GM12892 (cell line): Measurements from ENCODE around the gene HIVEP3.

Experiments
- DNase-seq: peaks from one replicate; pipeline ENCODE4 v3.0.0; 2011; ENCODE audit not compliant: insufficient read length
- FAIRE-seq: peaks from 2 replicates; lab custom pipeline; 2011; peaks lifted over from hg19 to GRCh38; lab: Jason Lieb, UNC
- POLR2A ChIP-seq: IDR thresholded peaks from 2 replicates; pipeline ENCODE4 v1.6.1; 2011; ENCODE audit warnings: low read depth, low read length, control low read depth
- POLR2AphosphoS5 ChIP-seq: IDR thresholded peaks from 2 replicates; pipeline ENCODE4 v1.6.1; 2011; ENCODE audit warnings: low read depth, low read length, control low read depth
- TAF1 ChIP-seq: IDR thresholded peaks from 2 replicates; pipeline ENCODE4 v1.6.1; 2011; ENCODE audit warnings: low read depth, mild to moderate bottlenecking, control low read depth, low read length, borderline replicate concordance

HIVEP3 gene

DNA sequence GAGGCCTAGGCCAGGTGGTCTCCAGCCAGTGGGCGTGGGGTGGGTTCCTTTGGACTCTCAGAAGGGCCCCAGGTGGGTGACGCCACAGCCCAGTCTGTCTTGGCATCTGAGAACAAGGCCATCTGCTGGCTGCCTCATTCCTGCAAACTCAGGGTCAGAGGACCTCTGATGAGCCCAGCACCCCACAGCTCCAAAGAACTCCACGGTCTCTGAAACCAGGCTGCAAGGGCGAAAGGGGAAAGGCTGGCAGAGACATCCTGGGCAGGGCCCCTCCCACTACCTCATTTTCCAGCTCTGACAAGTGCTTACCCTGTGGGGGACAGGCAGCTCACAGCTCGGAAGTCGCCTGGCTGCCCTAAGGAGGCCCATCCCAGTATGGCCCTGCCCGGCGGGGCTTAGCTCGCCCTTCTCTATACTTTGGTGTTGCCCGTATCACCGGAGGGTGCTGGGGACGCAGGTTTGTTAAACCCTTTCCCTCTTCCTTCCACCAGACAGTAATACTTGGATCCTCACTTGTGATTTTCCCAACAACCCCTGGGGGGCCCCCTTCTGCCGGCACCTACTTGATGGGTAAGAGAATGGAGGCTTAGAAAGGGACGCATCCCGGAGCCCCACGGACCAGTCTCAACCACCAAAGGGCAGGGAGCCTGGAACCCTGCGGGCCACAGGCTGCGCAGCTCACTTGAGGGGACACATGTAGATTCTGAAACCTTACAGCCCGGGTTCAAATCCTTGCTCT lies 423.3 kb downstream of the HIVEP3 start:
- FAIRE-seq (no peak), DNase-seq (no peak)
- TF ChIP-seq POLR2AphosphoS5 = no peak
- no peak for TF ChIP-seq POLR2A
- TF ChIP-seq TAF1 = no peak

DNA sequence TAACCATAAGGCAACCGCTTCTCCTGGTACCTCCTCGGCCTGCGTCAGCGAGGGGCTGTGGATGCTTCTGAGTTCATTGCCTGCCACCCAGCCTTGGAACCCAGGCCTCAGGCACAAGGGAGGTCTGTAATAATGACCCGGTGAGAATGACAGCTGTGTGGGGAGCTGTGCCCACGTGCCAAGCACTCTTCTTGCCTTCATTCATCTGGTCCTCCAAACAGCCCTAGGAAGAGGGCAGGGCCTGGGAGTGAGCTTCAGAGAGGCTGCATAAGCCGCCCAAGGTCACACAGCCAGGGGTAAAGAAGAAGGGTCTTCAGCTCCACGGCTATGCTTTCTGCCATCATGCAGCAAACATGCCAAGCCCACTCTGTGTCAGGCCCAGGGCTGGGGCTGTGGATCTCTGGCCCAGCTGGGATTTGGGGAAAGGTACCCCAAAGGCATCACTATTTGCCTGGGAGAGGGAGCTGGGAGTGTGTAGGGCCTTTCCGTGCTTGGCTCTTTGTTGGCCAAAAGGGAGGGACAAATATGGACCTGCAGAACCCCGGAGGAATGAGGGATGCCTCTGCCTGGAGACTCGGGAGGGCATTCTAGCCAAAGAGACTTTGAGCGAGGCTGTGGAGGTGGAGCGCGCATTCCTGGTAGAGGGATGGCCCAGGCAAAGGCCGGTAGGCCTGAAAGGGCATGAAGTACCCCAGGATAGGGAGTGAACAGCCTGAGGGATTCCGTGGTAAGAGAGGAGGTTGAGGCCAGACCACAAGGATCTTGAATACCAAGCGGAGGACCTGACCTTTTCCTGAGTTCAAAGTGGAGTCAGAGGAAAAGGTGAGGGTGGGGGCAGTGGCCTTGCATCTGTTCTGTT lies 424.1 kb downstream of the HIVEP3 start:
- no peak for TF ChIP-seq POLR2A
- no peak for TF ChIP-seq TAF1
- TF ChIP-seq POLR2AphosphoS5 = no peak
- no peak for FAIRE-seq
- DNase-seq = no peak

DNA sequence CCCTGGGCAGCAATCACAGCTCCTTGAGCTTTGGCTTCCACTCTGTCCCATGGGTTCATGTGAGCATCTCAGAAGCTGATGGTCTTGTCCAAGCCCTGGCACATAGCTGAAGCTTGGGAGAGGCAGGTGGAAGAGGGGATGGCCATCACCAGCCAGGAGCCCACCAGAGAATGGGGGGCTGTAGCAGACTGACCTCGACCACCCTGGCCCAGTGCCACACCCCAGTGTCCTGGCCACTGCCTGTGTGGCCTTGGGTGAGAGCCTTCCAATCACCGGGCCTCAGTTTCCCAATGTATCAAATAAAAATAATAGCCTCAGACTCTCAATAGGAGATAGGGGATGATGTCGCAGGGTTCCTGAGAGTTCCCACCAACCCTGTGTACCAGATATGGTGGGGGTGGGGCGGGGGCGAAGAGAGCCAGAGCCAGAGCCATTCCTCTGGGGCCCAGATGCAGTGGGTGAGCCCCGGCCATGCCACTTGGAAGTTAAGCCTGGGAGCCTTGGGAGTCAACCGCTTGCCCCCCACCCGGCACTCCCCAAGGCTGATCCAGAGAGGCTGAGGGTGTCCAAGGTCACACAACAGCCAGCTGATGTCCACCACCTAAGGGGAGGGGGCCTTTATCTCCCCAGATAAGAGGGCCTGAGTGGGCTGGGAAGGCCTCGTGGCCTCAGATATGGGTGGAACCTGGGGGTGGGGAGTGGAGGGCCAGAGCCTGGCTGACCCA lies 424.9 kb downstream of the HIVEP3 start:
- FAIRE-seq (no peak), DNase-seq (no peak)
- TF ChIP-seq POLR2A (no peak), POLR2AphosphoS5 (no peak), TAF1 (no peak)

DNA sequence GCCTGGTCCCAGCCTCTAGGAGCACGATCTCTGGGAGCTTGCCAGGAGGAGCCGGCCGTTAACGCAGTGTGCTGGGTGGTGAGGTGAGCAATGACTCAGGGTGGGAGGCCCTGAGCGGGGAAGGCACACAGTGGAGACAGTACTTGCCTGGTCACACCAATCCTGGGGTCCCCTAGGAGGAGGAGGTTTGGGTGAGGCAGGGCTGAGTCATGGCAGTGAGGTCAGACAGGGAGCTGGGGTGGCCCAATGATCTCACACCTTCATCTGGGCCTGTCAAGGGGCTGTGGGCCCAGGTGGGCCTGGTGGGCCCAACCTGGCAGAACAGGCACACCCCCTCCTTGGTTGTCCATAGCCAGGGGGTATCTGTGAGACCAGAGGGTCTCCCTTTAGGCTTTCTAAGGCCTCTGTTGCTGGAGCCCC lies 425.6 kb downstream of the HIVEP3 start:
- FAIRE-seq = no peak
- no peak for DNase-seq
- no peak for TF ChIP-seq POLR2AphosphoS5
- TF ChIP-seq TAF1 = no peak
- no peak for TF ChIP-seq POLR2A

- peak; percentile 38 for FAIRE-seq
- no peak for DNase-seq
- TF ChIP-seq TAF1 (no peak), POLR2A (no peak), POLR2AphosphoS5 (no peak)
Measured at GRCh38 chr1:41492341-41492848, 426.3 kb downstream of the HIVEP3 start.

DNA sequence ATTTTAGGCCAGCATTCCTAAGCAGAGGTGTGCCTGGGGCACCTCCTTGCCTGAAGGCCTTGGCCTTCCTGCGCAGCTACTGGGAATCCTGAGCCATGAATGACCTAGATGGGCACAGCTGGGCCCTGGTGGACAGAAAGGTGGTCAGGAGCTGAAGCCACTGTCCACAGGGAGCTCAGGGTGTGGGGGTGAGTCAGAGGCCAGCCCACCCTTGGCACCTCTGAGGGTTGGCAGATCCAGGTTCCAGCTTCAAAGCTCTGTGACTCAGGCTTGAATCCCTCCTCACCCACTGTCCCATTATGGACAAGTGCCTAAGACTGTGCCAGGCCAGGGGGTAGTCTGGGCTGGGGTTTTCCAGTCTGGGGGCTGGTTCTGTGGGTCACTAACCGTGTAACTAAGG lies 427.8 kb downstream of the HIVEP3 start:
- TF ChIP-seq POLR2A (no peak), POLR2AphosphoS5 (no peak), TAF1 (no peak)
- FAIRE-seq (no peak), DNase-seq (no peak)

- DNase-seq (no peak), FAIRE-seq (no peak)
- TF ChIP-seq POLR2AphosphoS5 (no peak), TAF1 (no peak), POLR2A (no peak)
Measured at GRCh38 chr1:41489561-41489960, 429.2 kb downstream of the HIVEP3 start.

GRCh38 chr1:41488040-41488951 lies 430.4 kb downstream of the HIVEP3 start:
- FAIRE-seq (peak; percentile 78), DNase-seq (no peak)
- TF ChIP-seq POLR2AphosphoS5 (no peak), TAF1 (no peak), POLR2A (no peak)

DNA sequence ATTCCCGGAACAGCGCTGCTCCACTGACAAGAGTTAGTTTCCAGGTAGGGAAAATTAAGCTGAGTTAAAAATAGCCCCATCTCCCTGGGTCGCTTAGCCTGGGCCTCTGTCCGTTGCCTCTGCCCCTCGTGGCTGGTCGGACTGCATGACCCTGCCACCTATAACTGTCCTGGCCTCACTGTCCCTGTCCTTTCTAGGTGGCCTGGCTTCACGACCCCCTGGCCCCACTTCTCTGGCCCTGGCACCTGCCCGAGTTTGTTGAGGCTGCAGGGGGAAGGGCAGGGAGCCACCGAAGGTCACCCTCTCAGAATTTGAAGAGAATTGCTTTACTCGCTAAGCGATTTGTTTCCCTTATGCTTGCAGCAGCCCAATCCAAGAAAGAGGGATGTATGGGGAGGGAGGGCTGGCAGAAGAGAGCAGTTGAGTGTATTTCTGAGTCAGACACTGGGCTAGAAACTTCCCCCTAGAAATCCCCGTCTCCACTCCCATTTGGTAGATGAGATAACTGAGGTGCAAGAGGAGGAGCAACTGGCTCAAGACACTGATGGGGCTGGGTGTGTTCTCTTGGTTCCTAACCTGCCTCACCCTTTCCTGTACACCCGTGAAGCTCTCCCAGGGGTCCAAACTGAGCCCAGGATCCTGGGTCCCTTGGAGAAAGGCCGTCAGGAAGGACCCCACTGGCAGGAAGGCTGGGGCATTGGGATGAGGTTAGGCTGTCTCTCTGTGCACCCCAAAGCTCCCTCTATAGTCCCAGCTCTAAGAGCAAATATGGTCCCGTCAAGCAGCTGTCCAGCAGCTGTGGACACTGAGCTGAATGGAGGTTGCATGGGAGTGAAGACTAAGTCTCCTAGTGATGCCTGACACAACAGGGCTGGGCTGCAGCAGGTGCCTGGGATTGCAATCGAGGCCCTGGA lies 431.3 kb downstream of the HIVEP3 start:
- FAIRE-seq = peak; percentile 78
- DNase-seq = peak; percentile 62
- TF ChIP-seq POLR2A (peak; percentile 29; the same call in 1 of the 2 replicates), TAF1 (no peak), POLR2AphosphoS5 (0 out of 2 replicates have a peak, but pooled peaks have one; percentile 28)
